Stimulated activated CD8-positive, alpha-beta memory T cell treated with anti-CD3 and anti-CD28 coated beads, Interleukin-2, amount 100 ng/mL, for 1 hour (primary cell): Measurements from ENCODE around the gene MYO1B.
"Not testable (repeated sequence)": the region's sequence is repeated elsewhere in the genome, so short reads cannot be mapped to it uniquely, and the experiment has no call there.

Experiments
- DNase-seq, 2 donors: peaks; one replicate each; pipeline ENCODE4 v3.0.0-alpha.2; 2020; ENCODE audit warnings: low read depth in 2 of 2

MYO1B gene

DNA sequence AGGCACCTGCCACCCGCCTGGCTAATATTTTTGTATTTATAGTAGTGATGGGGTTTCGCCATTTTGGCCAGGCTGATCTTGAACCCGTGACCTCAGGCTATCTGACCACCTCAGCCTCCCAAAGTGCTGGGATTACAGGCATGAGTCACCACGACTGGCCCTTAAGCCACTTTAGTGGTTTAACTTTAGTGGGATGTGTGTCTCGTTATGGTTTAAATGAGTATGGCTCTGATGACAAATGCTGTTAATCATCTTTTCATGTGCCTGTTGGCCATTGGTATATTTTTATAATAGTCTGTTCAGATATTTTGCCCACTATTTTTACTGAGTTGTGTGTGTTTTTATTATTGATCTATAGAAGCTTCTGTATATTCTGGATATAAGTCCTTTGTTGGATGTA is 205.9 kb downstream of the MYO1B start:
- no peak for DNase-seq

DNA sequence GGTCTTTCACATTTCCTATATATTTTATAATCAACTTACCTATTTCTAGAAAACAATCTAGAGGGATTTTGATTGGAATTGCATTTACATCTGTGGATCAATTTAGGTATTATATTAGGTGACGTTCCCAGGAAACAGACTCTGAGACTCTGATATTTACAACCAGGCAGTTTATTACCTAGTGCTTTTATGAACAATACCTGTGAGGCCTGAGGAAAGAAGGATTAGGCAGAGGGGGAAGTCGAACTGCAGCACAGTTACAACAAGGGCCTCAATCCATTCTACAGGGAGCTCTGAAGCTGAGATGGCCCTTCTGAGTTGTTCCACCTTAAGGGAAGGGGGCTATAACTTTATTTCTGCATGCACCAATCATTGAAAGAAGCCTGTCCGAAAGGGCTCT is 206.9 kb downstream of the MYO1B start:
- DNase-seq = no peak

GRCh38 chr2:191453761-191454160 is 208.6 kb downstream of the MYO1B start:
- no peak for DNase-seq

GRCh38 chr2:191456506-191456905 is 211.3 kb downstream of the MYO1B start:
- DNase-seq = not testable (repeated sequence)

- DNase-seq = no peak
Observed at GRCh38 chr2:191459158-191459557, 214.0 kb downstream of the MYO1B start.

GRCh38 chr2:191462370-191462769 is 217.2 kb downstream of the MYO1B start:
- DNase-seq = no peak

GRCh38 chr2:191463790-191464189 is 218.6 kb downstream of the MYO1B start:
- no peak for DNase-seq

DNA sequence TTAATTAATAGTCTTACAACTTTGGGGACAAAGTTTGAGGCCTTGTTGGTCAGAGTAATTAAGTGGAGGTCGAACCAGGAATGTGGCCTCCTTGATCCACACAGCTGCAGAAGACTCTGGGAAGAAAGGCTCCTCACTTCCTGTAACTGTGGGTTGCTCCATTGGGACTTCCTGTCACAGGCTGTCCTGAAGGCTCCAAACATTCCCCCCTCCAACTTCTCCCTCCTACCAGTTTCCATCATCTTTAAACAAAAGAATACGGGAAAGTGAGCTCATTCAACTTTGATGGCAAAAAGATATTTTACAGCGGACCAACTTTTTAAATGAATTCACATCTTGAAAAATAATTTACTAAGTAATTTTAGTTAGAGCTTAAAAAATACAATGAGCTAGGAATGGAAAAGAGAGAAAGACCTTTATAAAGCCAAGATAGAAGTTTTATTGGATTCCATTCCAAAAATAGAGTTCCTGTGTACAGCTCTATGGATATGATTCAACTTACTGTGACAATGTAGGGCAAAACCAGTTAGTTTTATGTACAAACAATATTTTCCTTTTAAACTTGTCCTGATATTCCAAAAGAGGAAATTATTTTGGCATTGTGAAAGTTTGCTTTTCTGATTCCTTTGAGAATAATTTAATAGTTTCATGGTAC is 220.7 kb downstream of the MYO1B start:
- no peak for DNase-seq

DNA sequence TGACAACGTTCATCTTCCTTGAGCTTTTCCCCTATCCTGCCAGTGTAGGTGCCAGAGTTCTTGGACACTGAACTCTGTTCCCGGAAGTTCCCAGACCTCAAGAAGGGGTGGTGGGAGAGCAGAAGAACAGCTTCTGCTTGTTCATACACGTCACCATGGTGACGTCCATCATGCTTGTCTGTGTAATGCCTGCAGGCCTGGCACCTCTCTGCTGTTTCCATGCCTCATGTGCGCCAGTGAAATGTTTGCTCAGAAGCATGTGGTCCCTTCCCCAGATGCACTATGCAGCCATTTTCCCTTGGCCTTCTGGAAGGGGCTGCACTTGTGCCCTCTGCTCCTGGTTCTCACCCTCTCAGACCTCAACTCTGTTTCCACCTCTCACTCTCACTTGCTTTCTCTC is 221.9 kb downstream of the MYO1B start:
- no peak for DNase-seq

GRCh38 chr2:191470306-191470705 is 225.1 kb downstream of the MYO1B start:
- no peak for DNase-seq

- no peak for DNase-seq
Observed at GRCh38 chr2:191474464-191474863, 229.3 kb downstream of the MYO1B start.
